Measurements from ENCODE around the gene L3MBTL2. TPM values are rescaled to one million over a fixed set of nuclear protein-coding genes. Genes with fewer than 3 reads are reported as not detected.

Gene L3MBTL2
- total and polyA plus RNA-seq, 2 of the 13 experiments (the other 11 are each of a cell fraction or from before 2014, with no cell fraction given) = 13.8 to 33.7 TPM

GRCh38 chr22:41201141-41201540 is 4.0 kb upstream of the L3MBTL2 start (continued):
- TF ChIP-seq, protein P1, sequence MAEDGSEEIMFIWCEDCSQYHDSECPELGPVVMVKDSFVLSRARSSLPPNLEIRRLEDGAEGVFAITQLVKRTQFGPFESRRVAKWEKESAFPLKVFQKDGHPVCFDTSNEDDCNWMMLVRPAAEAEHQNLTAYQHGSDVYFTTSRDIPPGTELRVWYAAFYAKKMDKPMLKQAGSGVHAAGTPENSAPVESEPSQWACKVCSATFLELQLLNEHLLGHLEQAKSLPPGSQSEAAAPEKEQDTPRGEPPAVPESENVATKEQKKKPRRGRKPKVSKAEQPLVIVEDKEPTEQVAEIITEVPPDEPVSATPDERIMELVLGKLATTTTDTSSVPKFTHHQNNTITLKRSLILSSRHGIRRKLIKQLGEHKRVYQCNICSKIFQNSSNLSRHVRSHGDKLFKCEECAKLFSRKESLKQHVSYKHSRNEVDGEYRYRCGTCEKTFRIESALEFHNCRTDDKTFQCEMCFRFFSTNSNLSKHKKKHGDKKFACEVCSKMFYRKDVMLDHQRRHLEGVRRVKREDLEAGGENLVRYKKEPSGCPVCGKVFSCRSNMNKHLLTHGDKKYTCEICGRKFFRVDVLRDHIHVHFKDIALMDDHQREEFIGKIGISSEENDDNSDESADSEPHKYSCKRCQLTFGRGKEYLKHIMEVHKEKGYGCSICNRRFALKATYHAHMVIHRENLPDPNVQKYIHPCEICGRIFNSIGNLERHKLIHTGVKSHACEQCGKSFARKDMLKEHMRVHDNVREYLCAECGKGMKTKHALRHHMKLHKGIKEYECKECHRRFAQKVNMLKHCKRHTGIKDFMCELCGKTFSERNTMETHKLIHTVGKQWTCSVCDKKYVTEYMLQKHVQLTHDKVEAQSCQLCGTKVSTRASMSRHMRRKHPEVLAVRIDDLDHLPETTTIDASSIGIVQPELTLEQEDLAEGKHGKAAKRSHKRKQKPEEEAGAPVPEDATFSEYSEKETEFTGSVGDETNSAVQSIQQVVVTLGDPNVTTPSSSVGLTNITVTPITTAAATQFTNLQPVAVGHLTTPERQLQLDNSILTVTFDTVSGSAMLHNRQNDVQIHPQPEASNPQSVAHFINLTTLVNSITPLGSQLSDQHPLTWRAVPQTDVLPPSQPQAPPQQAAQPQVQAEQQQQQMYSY (CRISPR knock-in tag; IDR thresholded peaks at IDR 0.05) = no peak
- TF ChIP-seq ZNF780A (CRISPR knock-in tag; IDR thresholded peaks at IDR 0.05) = no peak

DNA sequence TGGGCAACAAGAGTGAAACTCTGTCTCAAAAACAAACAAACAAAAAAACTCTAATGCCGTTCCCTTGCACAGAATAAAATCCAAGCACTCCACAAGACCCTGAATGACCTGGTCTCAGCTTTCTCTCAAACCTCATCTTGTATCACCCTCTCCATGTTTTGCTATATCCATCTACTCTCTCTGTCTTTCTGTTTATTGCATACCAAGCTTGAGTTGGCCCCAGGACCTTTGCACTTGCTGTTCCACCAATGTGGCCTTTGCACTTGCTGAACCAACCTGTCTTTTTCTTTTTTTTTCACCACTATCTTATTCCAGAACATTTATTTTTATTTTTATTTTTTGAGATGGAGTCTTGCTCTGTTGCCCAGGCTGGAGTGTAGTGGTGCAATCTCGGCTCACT is 2.0 kb upstream of the L3MBTL2 start:
- in situ Hi-C loops (cut with HindIII; ENCODE audit: extremely low pct_ligation_motif_present, low pct_unique_long_range_greater_than_20kb) (no loop called here), intact Hi-C loops (cut with micrococcal nuclease; ENCODE audit: unreplicated experiment) (no loop called here)
- DNase-seq (ENCODE audit: low spot score) (no peak), ATAC-seq (no peak), FAIRE-seq (no peak)
- CTCF ChIA-PET (ENCODE audit: low intra/inter-chr PET ratio, low total read pairs) = no interaction called here
- Histone ChIP-seq H3K4me2 (ENCODE audit: low read depth, low read length) (no peak overlapping the region), H4K20me1 (ENCODE audit: insufficient read depth, low read length) (no peaks in the 10 kb centered on the region), H3K9me3 (ENCODE audit: low read length) (no peaks in the 10 kb centered on the region), H3K4me3 (replicated peaks in 1 of 3; ENCODE audit: insufficient read depth in 1 of 3, low read depth in 2 of 3, low read length in 3 of 3) (no peak overlapping the region), H3K36me3 (replicated peaks in 1 of 2; ENCODE audit: control insufficient read depth in 1 of 2, insufficient read depth in 2 of 2, low read length in 2 of 2) (no peaks in the 10 kb centered on the region), H3K4me1 (ENCODE audit: insufficient read depth, low read length) (peaks cover 51% of the 10 kb centered on the region), H3K27me3 (ENCODE audit: control insufficient read depth in 1 of 2, insufficient read depth in 2 of 2, low read length in 2 of 2) (peaks cover 0 to 2% of the 10 kb centered on the region in 2 experiments; a peak in 2 of 5 replicates), H3K9ac (ENCODE audit: insufficient read depth, low read depth, low read length) (no peak overlapping the region), H3K27ac (ENCODE audit: extremely low read length, insufficient read depth, low read length) (no peak overlapping the region), H2AFZ (ENCODE audit: low read length) (no peak overlapping the region), H3K79me2 (ENCODE audit: insufficient read depth, low read length) (peaks cover 11% of the 10 kb centered on the region)
- BruUV-seq (replicated peaks) = no TSS peak
- POLR2A ChIA-PET = no interaction called here
- WGBS (ENCODE audit: low lambda C conversion rate) = 54% methylated on average over 2 of the region's 2 CpGs
- TF ChIP-seq HMGA1 (CRISPR knock-in tag; conservative IDR thresholded peaks at IDR 0.05) (no peak), HNF4A (CRISPR knock-in tag; IDR thresholded peaks at IDR 0.05) (0 out of 2 replicates have a peak, but pooled peaks have one; percentile 11), MXD4 (CRISPR knock-in tag; IDR thresholded peaks at IDR 0.05) (no peak), ZMYM3 (CRISPR knock-in tag; IDR thresholded peaks at IDR 0.05) (peak; percentile 58; the same call in 1 of the 2 replicates)
